ENCODE results near the gene CYBC1. TPM values are rescaled to one million over a fixed set of nuclear protein-coding genes. Genes with fewer than 3 reads are reported as not detected.

CYBC1 gene
- total and polyA plus RNA-seq, 9 of the 15 experiments (the other 6 are each of a cell fraction or from before 2014, with no cell fraction given): 1.3 to 71.8 (median 49.9) TPM

DNA sequence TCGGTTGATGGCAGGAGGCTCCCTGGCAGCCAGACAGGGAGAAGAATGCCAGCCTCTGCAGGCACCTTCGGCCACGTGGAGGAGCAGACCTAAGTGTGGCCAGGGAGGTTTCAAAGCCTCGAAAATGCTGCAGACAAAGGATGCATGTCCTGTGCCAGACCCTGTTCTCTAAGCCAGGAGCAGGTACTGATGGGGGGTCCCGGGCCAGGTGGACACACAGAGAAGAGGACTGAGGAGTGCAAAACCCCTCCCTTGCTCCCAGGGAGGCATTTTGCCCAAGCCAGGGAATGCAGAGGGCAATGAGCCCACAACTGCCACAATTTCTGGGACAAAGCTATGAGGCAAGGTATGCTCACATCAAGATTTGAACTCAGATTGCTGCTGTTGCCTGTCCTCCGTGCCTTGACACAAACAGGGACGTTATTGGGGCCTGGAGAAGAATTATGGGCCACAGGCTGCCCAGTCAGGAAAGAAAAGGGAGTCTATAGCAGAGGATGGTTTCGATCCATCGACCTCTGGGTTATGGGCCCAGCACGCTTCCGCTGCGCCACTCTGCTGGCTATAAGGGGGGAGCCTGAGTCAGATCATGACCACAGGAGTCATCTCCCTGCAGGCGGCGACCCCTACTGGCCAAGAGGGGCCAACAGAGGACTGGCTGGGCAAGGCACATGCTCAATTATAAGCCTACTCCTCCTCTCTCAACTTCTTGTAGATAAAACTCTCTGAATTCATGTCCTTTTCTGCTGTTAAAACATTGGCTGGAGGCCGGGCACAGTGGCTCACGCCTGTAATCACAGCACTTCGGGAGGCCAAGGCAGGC lies 43.9 kb upstream of the CYBC1 start (continued):
- TF ChIP-seq, protein P1, sequence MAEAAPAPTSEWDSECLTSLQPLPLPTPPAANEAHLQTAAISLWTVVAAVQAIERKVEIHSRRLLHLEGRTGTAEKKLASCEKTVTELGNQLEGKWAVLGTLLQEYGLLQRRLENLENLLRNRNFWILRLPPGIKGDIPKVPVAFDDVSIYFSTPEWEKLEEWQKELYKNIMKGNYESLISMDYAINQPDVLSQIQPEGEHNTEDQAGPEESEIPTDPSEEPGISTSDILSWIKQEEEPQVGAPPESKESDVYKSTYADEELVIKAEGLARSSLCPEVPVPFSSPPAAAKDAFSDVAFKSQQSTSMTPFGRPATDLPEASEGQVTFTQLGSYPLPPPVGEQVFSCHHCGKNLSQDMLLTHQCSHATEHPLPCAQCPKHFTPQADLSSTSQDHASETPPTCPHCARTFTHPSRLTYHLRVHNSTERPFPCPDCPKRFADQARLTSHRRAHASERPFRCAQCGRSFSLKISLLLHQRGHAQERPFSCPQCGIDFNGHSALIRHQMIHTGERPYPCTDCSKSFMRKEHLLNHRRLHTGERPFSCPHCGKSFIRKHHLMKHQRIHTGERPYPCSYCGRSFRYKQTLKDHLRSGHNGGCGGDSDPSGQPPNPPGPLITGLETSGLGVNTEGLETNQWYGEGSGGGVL (CRISPR knock-in tag; IDR thresholded peaks at IDR 0.05): no peak
- TF ChIP-seq, protein P2, sequence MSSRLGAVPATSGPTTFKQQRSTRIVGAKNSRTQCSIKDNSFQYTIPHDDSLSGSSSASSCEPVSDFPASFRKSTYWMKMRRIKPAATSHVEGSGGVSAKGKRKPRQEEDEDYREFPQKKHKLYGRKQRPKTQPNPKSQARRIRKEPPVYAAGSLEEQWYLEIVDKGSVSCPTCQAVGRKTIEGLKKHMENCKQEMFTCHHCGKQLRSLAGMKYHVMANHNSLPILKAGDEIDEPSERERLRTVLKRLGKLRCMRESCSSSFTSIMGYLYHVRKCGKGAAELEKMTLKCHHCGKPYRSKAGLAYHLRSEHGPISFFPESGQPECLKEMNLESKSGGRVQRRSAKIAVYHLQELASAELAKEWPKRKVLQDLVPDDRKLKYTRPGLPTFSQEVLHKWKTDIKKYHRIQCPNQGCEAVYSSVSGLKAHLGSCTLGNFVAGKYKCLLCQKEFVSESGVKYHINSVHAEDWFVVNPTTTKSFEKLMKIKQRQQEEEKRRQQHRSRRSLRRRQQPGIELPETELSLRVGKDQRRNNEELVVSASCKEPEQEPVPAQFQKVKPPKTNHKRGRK (tag; IDR thresholded peaks at IDR 0.05): no peak
- TF ChIP-seq COPS2 (conservative IDR thresholded peaks at IDR 0.05) (no peak), ZNF584 (CRISPR knock-in tag; IDR thresholded peaks at IDR 0.05; ENCODE audit: low read depth) (no peak), STAT5B (CRISPR knock-in tag; IDR thresholded peaks at IDR 0.05) (no peak), TSC22D4 (tag; IDR thresholded peaks at IDR 0.05) (no peak), MBD2 (IDR thresholded peaks at IDR 0.05; ENCODE audit: borderline replicate concordance, low read depth) (no peak), ZNF165 (CRISPR knock-in tag; IDR thresholded peaks at IDR 0.05; ENCODE audit: borderline replicate concordance) (no peak), BRD4 (IDR thresholded peaks at IDR 0.05) (peak; percentile 95; the same call in 1 of the 2 replicates), ASH1L (IDR thresholded peaks at IDR 0.05; ENCODE audit: borderline replicate concordance, low read depth, partially characterized antibody) (no peak), SNRNP70 (optimal IDR thresholded peaks at IDR 0.05; ENCODE audit: low read depth, low read length) (no peak), TAF15 (IDR thresholded peaks at IDR 0.05; ENCODE audit: low read depth, low read length) (no peak)
- TF ChIP-seq, protein P3, sequence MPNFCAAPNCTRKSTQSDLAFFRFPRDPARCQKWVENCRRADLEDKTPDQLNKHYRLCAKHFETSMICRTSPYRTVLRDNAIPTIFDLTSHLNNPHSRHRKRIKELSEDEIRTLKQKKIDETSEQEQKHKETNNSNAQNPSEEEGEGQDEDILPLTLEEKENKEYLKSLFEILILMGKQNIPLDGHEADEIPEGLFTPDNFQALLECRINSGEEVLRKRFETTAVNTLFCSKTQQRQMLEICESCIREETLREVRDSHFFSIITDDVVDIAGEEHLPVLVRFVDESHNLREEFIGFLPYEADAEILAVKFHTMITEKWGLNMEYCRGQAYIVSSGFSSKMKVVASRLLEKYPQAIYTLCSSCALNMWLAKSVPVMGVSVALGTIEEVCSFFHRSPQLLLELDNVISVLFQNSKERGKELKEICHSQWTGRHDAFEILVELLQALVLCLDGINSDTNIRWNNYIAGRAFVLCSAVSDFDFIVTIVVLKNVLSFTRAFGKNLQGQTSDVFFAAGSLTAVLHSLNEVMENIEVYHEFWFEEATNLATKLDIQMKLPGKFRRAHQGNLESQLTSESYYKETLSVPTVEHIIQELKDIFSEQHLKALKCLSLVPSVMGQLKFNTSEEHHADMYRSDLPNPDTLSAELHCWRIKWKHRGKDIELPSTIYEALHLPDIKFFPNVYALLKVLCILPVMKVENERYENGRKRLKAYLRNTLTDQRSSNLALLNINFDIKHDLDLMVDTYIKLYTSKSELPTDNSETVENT (CRISPR knock-in tag; IDR thresholded peaks at IDR 0.05): no peak
- TF ChIP-seq, protein P4, sequence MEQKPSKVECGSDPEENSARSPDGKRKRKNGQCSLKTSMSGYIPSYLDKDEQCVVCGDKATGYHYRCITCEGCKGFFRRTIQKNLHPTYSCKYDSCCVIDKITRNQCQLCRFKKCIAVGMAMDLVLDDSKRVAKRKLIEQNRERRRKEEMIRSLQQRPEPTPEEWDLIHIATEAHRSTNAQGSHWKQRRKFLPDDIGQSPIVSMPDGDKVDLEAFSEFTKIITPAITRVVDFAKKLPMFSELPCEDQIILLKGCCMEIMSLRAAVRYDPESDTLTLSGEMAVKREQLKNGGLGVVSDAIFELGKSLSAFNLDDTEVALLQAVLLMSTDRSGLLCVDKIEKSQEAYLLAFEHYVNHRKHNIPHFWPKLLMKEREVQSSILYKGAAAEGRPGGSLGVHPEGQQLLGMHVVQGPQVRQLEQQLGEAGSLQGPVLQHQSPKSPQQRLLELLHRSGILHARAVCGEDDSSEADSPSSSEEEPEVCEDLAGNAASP (IDR thresholded peaks at IDR 0.05): no peak
- TF ChIP-seq, protein P5, sequence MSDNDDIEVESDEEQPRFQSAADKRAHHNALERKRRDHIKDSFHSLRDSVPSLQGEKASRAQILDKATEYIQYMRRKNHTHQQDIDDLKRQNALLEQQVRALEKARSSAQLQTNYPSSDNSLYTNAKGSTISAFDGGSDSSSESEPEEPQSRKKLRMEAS (CRISPR knock-in tag; IDR thresholded peaks at IDR 0.05): peak; percentile 82
- TF ChIP-seq, protein P6, sequence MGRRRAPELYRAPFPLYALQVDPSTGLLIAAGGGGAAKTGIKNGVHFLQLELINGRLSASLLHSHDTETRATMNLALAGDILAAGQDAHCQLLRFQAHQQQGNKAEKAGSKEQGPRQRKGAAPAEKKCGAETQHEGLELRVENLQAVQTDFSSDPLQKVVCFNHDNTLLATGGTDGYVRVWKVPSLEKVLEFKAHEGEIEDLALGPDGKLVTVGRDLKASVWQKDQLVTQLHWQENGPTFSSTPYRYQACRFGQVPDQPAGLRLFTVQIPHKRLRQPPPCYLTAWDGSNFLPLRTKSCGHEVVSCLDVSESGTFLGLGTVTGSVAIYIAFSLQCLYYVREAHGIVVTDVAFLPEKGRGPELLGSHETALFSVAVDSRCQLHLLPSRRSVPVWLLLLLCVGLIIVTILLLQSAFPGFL (CRISPR knock-in tag; IDR thresholded peaks at IDR 0.05): no peak

Measured in K562 (cell line).